IPS DF 4.7 (cell line): ENCODE results near the gene JOSD1.
"Not testable (repeated sequence)": the region's sequence is repeated elsewhere in the genome, so short reads cannot be mapped to it uniquely, and the experiment has no call there.

Experiments
- DNase-seq: peaks from one replicate; pipeline ENCODE4 v3.0.0-alpha.2; 2013; ENCODE audit warnings: low spot score; ENCODE audit errors: extremely low read depth

Gene JOSD1

DNA sequence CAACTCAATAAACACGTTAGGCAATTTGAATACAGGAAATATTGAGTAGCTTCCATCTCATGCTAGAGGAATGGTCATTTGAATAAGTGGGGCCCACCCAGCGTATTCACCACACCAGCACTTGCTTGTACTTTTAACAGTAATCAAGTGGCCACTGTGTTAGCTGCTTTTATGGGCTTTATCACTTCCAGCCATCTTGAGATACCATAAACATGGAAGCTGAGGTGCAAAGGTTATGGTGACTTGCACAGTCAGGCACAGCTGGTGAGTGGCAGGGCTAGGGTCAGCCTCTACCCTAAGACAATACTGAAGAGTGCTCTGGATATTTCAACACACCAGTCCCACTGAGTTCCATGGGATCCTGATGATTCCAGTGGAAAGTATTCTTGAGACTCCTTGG lies 6.7 kb downstream of the JOSD1 start:
- DNase-seq: no peak

GRCh38 chr22:38689651-38690050 lies 11.1 kb downstream of the JOSD1 start:
- no peak for DNase-seq

DNA sequence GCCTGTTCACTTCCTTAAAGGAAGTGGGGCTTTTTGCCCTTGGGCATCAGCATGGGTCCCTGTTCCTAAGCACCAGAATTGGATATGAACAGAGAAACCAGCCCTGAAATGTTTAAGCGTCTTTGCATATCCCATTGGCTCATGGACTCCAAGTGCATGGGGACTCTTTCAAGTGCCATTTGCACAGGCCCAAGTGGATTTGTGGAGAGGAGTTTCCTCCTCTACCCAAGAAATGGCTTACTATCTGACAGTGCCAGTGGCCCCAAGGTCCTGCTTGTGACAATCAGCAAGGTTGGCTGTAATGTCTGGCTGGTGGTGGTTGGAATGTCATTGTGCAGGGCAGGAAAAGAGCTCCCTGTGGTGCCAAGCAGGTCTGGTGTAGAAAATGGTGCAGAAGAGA lies 15.0 kb downstream of the JOSD1 start:
- no peak for DNase-seq

DNA sequence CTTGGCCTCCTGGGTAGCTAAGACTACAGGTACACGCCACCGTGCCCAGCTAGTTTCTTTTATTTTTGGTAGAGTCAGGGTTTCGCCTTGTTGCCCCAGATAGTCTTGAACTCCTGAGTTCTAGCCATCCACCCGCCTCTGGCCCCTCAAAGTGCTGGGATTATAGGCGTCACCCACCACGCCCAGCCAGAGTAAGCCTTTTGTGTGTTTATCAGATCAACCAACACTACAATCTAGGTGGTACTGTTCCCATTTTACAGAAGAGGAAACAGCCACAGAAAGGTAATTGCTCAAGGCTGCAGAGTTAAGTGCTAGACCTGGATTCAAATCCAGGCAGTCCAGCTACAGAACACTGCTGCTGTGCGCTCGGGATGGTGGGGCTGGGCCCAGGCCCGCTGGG lies 15.8 kb downstream of the JOSD1 start:
- no peak for DNase-seq

GRCh38 chr22:38681582-38682335 lies 19.0 kb downstream of the JOSD1 start, which contains the start of gene TOMM22:
Gene TOMM22 (plus strand): TSS chr22:38681957. CDS start chr22:38681979, 22 bp downstream.
- no peak for DNase-seq

DNA sequence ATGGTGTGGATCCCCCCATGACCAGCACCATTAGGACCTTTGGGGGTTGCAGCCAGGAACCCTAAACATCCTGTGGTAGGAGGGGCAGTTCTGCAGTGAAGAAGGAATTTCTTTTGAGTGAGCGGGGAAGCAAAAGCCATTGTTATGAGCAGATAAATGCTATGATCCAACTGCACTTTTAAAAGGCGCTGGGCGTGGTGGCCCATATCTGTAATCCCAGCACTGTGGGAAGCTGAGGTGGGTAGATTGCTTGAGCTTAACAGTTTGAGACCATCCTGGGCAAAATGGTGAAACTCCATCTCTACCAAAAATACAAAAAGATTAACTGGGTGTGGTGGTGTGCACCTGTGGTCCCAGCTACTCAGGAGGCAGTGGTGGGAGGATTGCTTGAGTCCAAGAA lies 24.9 kb downstream of the JOSD1 start:
- no peak for DNase-seq

- DNase-seq: no peak
Measured at GRCh38 chr22:38674888-38675287, 25.9 kb downstream of the JOSD1 start.

DNA sequence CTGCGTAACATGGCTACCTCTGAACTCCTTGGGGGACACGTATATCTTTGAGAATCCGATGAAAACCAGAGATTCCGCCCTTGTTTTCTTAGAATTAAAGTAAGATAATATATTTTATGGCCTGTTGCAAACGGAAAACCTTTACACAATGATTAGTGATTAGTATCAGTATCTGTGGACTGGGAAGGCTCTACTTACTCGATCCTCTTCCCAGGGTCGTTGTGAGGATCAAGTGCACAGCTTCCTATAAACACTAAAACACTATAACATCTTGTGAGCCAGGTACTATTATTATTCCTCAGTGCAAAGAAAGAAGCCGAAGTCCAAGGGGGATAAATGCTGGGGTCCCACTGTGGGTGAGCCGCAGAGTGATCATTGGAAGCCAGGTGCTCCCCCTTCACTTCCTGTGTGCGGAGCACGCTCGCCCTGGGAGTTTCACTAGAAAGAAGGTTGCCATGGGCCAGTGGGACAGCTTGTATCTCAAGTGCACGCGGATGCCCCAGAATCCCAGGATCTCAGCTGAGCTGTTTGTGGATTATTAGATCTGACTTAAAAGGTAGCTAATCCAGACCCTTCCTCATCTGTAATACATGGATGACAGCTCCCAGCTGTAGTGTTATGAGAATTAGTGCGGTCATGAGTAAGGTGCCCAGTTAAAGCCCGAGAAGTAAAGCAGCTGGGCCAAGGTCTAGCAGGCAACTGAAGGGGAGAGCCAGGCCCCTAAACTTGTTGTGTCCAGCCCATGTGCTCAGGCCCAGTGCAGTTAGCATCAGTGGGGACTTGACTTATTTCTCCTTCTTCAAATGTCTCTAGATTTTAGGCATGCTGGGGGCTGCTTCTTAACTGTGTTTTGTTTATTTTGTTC lies 43.5 kb downstream of the JOSD1 start:
- DNase-seq: no peak

DNA sequence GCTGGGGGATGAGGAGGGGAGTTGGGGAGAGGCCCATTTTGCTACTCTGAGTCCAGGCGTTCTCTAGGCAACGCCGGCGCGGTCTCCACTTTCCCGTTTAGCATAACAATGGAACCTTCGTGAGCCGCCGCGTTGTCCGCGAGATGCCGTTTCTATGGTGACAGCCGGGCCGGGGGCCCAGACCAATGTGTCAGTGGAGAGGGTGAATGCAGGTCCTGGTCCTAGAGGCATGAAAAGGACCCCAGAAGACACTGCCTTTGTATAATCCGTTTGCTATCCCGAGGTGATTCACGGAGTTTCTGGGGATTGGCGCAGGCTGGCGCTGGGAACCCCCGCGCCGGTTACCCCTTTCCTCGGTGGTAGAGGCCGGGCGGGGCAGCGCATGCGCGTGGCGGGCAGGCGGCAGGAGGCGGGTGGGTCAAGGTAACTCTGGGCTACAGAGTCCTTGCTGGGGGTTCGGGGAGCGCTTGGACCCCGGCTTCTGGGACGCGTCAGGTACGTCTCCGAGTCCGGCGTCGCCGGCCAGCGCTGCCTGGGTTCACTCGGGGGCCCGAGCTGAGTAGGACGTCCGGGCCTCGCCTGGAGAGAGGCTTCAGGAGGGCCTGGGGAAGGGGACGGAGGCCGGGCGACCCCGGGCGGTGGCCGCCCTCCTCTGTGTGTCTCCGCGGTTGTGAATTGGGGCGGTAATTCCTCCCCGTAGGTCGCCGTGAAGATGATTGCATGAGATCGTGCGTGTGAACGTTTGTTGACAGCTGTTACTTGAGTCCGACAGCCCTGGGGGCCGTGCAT lies 44.3 kb downstream of the JOSD1 start, which contains the start of the genes CBY1 and FAM227A:
CBY1 (plus strand) TSS at position 383 of the 789 bp plus-strand sequence. CDS start 11,417 bp downstream, outside the sequence.
FAM227A (minus strand) TSS at position 137 of the 789 bp plus-strand sequence. CDS start 6,224 bp downstream, outside the sequence.
- peak; percentile 79 for DNase-seq

GRCh38 chr22:38655519-38656255 lies 45.1 kb downstream of the JOSD1 start:
- DNase-seq: no peak

DNA sequence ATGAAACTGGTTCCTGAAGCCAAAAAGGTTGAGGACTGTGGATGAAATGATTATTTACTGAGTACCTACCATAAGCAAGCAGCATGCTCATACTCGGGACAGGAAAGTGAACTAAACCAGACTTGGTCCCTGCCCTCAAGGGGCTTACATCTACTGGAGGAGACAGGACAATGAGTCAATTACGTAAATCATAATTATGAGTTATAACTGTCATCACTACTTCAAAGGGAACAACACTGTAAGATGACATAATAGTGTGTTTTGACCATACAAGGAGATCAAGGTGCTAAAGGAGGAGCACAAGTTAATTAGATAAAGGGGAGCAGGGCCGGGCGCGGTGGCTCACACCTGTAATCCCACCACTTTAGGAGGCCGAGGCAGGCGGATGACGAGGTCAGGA lies 47.0 kb downstream of the JOSD1 start:
- no peak for DNase-seq

GRCh38 chr22:38652859-38653258 lies 47.9 kb downstream of the JOSD1 start:
- DNase-seq: no peak

- DNase-seq: no peak
Measured at GRCh38 chr22:38649841-38650522, 50.8 kb downstream of the JOSD1 start.

DNA sequence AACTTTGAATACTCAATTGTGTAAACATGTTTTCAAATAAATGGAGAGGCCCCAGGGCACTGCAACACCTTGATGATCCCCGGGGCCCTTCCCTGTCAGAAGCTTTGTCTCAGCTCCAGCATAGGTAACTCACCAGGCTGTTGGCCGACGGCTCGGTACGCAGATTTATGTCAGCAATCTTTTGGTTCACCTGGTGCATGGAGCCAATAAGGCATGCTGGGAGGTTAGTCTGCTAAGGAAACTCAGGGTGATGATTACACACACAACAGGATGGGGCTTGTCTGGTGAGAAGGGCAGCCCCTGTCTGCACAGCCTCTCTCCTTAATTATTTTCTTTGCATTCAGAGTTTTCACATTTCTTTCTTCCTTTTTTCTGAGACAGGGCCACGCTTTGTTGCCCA lies 55.3 kb downstream of the JOSD1 start:
- DNase-seq: no peak

DNA sequence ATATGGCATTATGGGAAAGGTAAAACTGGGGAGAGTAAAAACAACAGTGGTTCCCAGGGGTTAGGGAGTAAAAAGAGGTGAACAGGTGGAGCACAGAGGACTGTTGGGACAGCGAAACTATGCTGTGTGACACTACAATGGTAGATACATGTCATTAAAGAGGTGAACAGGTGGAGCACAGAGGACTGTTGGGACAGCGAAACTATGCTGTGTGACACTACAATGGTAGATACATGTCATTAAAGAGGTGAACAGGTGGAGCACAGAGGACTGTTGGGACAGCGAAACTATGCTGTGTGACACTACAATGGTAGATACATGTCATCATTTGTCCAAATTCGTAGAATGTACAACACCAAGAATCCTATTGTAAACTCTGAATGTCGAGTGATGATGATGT lies 56.5 kb downstream of the JOSD1 start:
- not testable (repeated sequence) for DNase-seq

DNA sequence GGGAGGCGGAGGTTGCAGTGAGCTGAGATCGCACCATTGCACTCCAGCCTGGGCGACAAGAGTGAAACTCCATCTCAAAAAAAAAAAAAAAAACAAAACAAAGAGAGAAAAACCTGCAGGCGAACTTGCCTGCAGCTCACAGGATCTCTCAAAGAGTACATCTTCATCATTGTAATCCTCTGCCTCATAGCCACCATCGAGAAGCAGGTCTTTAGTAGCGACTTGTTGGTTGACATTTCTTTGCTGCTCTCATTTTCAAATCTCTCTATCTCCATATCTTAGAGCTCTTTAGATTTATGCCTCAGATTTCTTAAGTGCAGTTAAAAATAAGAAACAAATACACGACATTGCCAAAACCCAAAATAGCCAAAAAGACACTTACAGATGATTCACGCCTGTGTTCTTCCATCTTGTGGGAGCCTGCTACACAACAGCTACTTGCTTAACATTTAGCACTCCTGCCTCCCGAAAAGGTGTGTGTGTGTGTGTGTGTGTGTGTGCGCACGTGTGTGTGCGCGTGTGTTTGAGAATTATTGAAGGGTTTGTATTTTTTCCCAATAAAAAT lies 59.2 kb downstream of the JOSD1 start:
- DNase-seq: no peak

DNA sequence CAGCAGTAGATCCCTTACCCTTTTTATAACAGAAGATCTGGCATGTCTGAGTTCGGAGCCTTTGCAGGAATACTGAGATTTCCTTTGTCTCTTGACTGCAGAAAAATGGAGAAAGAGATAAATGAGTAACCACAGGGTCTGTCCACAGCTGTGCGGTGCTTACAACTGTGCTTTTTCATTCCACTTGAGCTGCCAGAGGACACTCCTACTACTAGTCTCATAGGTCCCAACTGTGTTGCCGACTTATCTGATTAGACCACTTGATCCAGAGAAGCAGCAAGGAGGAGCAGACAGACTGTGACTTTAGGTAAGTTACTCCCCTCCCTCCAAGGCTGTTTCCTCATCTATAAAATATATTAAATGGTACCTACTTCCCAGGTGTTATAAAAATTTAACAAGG lies 62.0 kb downstream of the JOSD1 start:
- DNase-seq: no peak

- no peak for DNase-seq
Measured at GRCh38 chr22:38638216-38638615, 62.5 kb downstream of the JOSD1 start.
